T-helper 1 cell treated with Interleukin-12 subunit alpha and Interleukin-12 subunit beta and Interleukin-4 antibody, amounts not matched to agents 30 ng/mL and 1 ng/mL, for 36 hours (primary cell): ENCODE measurements around the gene BCAR3. TPM values are rescaled to one million over a fixed set of nuclear protein-coding genes. Genes with fewer than 3 reads are reported as not detected.
"Not testable (repeated sequence)": the region's sequence is repeated elsewhere in the genome, so short reads cannot be mapped to it uniquely, and the experiment has no call there.

ENCODE experiments used
- intact Hi-C: fragments of 100-400 bp; cut with micrococcal nuclease; formaldehyde crosslinking; loops from one replicate; pipeline ENCODE4 v1.15.1; 2024
- total RNA-seq: library from RNA; stranded (reverse); gene quantifications from 2 replicates; pipeline ENCODE4 v1.2.3, GENCODE V29; 2022

The BCAR3 gene
- total RNA-seq, 1 donor from 2014 or later, result 0.39 TPM

DNA sequence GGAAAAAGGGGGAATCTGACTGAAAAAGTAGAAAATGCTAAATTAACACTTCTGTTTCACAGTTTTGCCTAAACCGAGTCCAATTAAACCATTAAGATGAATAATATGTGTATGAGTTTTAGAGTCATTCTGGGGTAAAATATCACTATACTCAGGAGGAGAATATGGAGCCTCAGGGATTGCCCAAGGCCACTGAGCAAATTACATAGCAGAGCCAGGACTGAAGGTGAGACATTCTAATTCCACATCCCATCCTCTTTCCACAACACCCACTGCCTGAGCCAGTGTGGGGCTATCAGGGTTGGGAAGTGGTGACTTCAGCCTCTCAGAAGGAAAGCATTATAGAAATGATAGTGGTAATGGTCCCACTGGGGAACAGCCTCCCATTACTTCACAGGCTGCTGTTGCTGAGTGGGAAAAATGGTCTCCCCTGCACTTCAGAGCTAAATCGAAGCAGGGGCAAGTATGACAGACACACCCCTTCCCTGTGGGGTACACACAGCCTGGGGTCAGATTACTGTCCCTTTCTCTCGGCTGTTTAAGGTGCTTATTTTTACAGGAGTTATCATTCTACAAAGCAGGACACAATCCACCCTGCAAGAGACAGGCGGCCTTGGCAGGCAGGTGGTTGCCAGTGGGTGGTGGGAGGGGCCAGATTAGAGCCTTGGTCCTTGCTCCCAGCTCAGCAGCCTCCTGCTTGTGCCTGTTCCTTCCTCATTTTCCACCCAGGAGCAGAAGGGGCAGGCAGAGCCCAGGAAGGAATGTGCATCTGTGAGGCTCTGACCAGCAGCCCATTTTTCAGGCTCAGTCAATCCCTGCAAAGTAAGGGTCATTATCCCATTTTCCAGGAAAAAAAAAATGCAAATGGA lies 9.5 kb upstream of the BCAR3 start:
- intact Hi-C loops, result loop anchor here (5.0 to 10.0 kb wide), 2 partner anchors 66 to 516 kb away; no protein-coding TSS in a partner anchor

DNA sequence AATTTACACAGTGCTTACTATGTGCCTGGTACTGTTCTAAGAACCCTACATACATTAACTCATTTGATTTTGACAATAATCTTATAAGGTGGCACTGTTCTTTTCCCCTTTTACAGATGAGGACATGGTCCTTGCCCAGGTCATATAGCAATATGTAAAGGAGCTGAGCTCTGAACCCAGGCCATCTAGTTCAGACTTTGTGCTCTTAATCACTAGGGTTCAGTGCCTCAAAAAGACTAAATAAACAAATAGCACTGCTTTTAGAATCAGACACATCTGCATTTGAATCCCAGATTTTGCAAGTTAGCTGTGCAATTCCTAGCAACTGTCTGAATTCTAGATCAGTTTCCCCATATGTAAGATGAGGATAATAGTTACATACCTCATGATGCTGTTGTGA lies 8.7 kb upstream of the BCAR3 start:
- intact Hi-C loops, result loop anchor here (5.0 to 10.0 kb wide), 2 partner anchors 67 to 516 kb away; no protein-coding TSS in a partner anchor

GRCh38 chr1:93689521-93690223 lies 8.0 kb upstream of the BCAR3 start:
- intact Hi-C loops, result loop anchor here (5.0 to 10.0 kb wide), 2 partner anchors 68 to 515 kb away; no protein-coding TSS in a partner anchor

- intact Hi-C loops, result no loop called here
Observed at GRCh38 chr1:93687542-93687941, 5.9 kb upstream of the BCAR3 start.

DNA sequence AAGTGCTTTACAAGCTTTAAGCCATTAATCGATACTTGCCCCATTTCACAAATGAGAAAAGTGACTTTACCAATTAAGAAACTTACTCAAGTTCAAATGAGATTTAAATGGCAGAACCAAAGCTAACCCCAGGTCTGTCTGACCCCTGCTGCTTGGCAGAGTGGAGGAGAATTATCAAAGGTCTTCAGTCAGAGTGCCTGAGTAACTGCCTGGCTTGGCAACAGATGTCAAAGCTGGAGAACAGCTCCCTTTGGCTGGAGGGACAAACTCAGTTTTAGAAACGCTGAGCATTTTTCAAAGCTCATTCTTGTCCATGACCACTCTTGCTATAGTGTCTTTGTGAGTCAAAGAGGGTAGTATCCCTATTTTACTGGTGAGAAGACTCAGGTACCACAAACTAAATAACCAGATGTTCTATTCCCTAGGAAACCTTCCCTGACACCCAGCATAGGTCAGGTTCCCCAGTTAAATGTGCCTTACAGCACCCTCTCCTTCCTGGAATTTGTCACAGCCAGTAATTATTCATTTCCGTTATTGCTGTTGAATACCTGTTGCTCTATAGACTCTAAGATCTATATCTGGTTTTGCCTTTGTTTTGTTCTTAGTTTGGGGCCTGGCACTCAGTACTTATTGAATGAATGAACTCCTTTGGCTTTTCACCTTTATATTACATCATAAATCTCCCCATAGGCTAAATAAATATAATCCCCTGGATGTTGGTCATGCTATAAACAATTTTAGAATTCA lies 5.0 kb upstream of the BCAR3 start:
- intact Hi-C loops, result no loop called here

- intact Hi-C loops, result no loop called here
Observed at GRCh38 chr1:93685918-93686317, 4.3 kb upstream of the BCAR3 start.

GRCh38 chr1:93683234-93683633 lies 1.6 kb upstream of the BCAR3 start:
- intact Hi-C loops, result no loop called here

- intact Hi-C loops, result no loop called here
Observed at GRCh38 chr1:93681989-93682412, 364 bp upstream of the BCAR3 start.

DNA sequence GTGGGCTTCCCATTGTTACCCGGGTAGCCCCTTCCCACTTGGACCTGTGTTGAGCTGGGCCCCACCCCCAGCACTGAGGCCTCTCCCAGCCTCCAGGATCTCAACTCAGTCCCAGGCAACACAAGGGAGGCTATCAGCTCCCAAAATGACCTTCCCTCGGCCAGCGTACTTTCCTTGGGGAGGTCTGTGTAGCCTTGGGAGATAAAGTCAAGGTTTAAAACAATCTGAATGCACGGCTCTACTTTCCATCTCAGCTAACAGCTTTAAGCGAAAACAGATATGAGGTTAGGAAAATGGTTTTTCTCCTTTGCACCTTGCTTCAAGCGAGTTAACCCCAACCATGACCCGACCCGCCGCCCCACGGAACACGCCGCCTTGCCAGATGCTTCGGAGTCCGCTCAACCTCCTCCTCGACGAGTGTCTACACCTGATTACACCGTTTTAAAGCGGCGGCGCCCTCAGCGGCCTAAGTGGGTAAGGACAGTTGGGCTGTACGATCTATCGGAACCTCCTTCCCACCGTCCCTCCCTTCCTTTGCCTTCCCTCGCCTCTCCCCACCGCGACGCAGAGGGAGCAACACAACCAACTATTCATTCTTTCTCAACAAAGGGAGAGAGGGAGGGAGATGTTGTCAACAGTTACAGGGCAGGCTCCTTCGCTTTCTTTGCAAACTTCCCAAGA lies 1.1 kb downstream of the BCAR3 start:
- intact Hi-C loops, result no loop called here

DNA sequence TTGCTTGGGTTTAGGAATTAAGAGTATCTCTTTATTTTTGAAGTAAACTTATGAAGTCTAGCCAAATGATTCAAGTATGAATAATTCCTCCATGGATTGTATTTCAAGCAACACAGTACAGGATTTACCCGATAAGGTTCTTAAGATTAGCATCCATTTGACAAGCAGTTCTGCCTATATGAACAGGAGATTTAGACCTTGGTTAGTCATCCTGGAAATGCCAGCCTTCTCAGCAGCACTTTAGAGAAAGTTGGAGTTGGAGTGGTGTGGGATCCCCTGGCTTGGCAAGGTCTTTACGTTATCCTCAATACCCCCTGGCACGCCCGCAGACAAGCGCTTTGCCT lies 1.6 kb downstream of the BCAR3 start:
- intact Hi-C loops, result no loop called here

- intact Hi-C loops, result loop anchor here (2.0 kb wide), 1 partner anchor 19 kb away; no protein-coding TSS in a partner anchor
Observed at GRCh38 chr1:93679546-93679945, 2.1 kb downstream of the BCAR3 start.

DNA sequence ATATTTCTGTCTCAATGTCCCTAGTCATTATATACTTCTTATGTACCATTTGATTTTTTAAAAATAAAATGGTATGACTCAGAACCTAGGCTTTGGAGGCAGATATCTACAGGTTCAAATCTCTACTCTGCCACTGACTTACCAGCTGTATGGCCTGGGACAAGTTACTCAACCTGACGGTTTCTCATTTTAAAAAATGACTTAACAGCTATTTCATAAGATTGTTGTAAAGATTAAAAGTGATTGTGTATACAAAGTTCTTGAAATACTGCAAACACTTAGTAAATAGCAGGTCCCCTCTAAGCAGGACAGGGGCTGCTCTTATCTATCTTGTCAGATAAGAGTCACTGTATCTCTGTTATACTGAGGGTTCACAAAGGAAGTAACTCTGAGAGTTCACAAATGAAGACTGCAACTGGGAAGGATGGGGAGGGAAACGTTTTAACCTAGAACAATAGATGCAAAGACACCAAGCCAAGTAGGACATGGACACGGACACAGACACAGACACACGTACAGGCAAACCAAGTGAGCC lies 2.6 kb downstream of the BCAR3 start:
- intact Hi-C loops, result loop anchor here (2.0 kb wide), 1 partner anchor 18 kb away; no protein-coding TSS in a partner anchor

- intact Hi-C loops, result loop anchor here (2.0 kb wide), 1 partner anchor 18 kb away; no protein-coding TSS in a partner anchor
Observed at GRCh38 chr1:93678491-93678890, 3.1 kb downstream of the BCAR3 start.

- intact Hi-C loops, result loop anchor here (2.0 kb wide), 1 partner anchor 17 kb away; no protein-coding TSS in a partner anchor
Observed at GRCh38 chr1:93677729-93678128, 3.9 kb downstream of the BCAR3 start.

DNA sequence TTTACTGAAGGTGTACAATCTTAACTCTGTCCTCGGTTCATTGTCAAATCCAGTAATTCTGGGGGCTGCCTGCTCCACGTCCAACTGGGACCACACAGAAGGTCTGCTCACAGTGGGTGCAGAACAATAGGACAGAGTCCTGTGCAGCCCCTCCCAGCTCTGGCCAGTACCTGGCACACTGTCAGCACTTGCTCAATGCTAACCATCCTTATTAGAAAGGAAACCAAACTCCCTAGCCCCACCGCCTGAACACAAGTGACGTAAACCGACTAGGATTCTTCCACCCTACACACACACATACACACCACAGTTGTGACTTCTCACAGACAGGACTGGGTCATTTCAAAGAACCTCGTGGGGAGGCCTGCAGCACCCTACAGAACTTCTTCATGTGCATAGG lies 5.2 kb downstream of the BCAR3 start:
- intact Hi-C loops, result no loop called here

- intact Hi-C loops, result no loop called here
Observed at GRCh38 chr1:93675931-93676330, 5.7 kb downstream of the BCAR3 start.

DNA sequence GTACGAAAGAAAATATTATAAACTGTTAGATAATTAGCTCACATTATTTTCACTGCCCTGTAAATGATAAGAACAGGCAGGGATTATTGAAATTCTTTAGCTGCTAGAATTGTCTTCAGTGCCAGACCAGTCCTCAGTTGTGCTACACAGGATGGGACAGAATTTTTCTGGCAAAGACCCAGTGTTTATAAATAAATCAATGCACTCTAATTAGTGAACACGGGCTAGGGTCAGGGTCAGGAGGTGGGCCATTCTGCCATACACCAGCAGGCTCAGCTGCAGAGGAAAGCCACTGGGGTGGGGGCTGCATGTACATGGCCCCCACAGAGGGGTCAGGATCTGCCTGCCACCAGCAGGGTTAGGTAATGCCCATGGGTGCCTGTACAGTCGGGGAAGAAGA lies 6.4 kb downstream of the BCAR3 start:
- intact Hi-C loops, result no loop called here

DNA sequence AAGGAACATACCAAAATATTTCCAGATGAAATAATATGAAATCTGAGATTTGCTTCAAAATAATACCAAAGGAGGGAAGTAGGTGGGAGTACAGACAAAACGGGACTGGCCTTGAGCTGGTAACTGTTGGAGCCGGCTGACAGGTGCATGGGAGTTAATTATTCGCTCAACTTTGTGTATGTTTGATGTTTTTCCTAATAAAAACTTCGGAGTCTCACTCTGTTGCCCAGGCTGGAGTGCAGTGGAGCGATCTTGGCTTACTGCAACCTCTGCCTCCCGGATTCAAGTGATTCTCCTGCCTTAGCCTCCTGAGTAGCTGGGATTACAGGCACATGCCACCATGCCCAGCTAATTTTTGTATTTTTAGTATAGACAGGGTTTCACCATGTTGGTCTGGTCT lies 7.6 kb downstream of the BCAR3 start:
- intact Hi-C loops, result not testable (repeated sequence)

- intact Hi-C loops, result no loop called here
Observed at GRCh38 chr1:93673163-93673829, 8.3 kb downstream of the BCAR3 start.
